ENCODE results near the gene H3-3A.
A peak's percentile ranks its signal among the peaks of the same experiment; 100 is the strongest.

The H3-3A gene

DNA sequence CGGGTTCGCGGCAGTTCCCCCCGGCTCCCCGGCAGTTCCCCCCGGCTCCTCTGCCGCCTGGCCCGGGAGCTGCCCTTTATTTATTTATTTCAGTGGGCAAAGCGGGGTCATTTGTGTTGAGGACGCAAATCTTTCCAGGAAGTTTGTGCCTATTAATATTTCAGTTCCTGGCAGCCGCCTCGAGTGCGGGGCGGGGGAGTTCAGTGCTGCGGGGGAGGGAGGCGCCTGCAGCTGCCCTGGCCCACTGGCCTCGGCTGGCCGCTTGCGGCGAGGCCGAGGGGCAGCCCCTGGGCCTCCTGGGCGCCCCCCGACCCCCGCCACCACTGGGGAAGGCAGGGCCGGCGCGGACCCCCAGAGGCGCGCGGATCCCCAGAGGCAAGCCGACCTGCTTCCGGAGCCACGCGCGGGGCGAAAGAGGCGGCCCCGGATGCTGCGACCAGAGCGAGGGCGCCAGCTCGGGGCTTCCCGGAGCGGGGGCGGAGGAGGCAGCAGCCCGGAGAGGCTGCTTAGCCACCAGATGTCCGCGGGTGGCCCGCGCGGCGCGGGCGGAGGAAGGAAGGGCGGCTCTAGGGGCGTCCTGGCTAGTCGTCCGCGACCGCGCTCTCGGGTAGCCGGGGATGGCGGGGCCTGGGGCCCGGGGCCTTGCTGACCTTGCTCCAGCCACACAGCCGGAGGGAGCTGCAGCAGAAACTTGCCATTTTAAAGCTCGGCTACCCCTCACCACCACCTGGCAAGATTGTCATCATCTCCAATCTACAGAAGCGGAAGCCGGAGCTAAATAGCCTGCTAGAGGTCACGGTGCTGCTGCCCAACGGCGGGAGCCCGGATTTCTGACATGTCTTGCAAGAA is 48.0 kb downstream of the H3-3A start:
- DNase-seq (ENCODE audit: extremely low read depth in 1 of 2, low read depth in 1 of 2): peak in 1 of 2 donors; percentile 44

DNA sequence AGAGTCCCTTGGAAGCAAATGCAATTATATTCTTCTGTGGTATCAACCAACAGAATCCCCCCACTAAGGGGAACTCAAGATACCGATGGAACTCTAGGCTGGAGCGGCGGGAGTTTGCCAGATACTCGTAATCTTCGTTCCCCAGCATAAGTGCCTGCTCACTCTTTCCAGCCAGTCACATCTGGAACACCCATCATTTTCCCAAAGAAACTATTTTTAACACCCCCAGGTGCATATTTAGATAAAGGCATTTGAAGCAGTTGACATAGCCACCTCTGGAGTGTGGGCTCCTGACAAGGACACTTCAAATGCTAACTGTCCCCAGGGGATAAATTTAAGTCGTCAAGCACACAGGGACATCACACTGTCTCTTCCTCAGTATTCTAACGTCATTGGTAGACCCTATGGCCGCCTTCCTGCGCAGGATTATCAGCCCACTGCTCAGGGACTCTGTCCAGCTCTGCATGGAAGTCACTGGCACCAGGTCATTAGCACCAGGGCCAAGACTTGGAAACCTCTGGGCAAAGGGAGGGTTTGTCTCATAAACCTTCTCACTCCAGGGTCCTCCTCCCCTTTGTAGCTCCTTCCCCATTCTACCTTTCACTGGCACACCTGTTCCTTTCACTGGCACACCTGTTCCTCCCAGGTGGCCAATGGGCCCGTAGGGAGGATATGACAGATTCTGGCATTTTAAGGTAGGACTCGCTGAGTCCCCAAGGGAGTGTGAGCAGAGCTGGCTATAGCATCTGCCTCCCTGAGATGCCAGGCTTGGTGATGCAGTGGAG is 48.8 kb downstream of the H3-3A start:
- no peak for DNase-seq (ENCODE audit: extremely low read depth in 1 of 2, low read depth in 1 of 2)

DNA sequence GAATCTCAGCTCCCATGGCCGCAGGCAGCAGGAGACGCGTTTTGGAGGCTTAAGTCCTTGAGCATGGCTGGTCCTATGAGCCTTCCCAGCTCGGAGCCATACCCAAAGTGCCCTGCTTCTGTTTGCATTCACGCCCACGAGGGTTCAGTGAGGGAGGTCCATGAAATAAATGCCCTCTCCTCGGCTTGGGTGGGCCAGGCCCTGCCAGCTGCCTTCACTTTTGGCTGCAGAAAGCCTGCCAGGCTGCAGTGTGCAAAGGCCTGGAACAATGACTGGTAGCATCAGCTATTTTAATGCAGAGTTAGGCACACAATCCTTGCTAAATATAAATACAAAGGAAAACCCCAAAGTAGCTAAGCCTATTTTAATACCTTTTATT is 49.4 kb downstream of the H3-3A start:
- no peak for DNase-seq (ENCODE audit: extremely low read depth in 1 of 2, low read depth in 1 of 2)

DNA sequence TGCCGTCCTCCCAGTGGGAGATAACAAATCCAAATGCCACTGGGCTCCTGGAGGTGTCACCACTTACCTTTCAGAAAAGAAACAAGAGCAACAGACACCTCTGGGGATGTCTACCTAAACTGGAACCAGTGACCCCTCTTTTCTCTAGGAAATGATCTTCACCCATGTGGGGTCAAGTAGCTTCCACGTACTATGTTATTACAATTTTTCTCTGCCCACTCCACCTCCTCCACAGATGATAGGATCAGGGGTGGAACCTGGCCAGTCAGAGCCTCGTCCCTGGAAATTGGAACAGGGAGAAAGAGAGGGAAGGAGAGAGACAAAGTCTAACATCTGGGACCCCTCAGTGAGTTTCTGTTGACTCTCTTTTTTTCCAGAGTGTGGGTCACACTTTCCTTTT is 50.1 kb downstream of the H3-3A start:
- DNase-seq (ENCODE audit: extremely low read depth in 1 of 2, low read depth in 1 of 2): no peak

GRCh38 chr1:226116673-226117072 is 54.2 kb downstream of the H3-3A start:
- DNase-seq (ENCODE audit: extremely low read depth in 1 of 2, low read depth in 1 of 2): no peak

GRCh38 chr1:226117330-226117729 is 54.8 kb downstream of the H3-3A start:
- no peak for DNase-seq (ENCODE audit: extremely low read depth in 1 of 2, low read depth in 1 of 2)

GRCh38 chr1:226118357-226118756 is 55.8 kb downstream of the H3-3A start:
- DNase-seq (ENCODE audit: extremely low read depth in 1 of 2, low read depth in 1 of 2): no peak

DNA sequence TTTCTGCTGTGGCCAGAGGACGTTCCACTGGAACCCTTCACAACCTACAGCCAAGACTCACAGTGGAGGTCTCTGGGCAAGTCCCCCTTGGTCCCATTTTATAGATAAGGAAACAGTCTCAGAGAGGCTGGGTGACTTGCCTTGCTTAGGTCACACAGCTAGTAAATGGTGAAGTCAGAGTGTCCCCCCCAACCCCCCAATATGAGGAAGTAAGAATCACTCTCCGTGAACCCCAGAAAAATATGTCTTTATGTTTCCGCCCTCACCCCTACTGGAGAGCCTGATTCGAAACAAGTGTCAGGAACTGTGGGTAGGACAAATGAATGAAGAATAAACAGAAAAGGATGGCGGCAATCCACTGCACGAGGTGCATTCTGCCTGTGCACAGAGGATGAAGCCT is 56.7 kb downstream of the H3-3A start:
- no peak for DNase-seq (ENCODE audit: extremely low read depth in 1 of 2, low read depth in 1 of 2)

DNA sequence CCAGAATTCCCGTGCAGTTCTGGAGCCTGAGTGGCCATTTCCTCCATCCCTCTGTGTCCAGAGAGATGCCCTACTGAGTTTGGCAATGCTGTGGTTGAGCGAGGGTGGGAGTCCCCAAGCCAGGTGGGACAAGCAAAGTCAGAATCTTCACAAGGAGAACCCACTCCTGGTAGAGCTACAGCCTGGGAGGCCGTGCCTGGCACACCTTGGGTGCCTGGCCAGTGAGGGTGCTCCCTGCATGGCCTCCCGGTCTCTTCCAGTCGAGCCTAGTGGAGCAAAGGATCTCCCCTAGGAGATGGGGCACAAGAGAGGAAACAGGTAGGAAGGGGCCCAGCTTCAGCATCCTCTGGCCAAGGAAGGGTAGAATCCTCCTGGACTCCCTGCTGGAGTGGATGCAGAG is 57.9 kb downstream of the H3-3A start:
- no peak for DNase-seq (ENCODE audit: extremely low read depth in 1 of 2, low read depth in 1 of 2)

DNA sequence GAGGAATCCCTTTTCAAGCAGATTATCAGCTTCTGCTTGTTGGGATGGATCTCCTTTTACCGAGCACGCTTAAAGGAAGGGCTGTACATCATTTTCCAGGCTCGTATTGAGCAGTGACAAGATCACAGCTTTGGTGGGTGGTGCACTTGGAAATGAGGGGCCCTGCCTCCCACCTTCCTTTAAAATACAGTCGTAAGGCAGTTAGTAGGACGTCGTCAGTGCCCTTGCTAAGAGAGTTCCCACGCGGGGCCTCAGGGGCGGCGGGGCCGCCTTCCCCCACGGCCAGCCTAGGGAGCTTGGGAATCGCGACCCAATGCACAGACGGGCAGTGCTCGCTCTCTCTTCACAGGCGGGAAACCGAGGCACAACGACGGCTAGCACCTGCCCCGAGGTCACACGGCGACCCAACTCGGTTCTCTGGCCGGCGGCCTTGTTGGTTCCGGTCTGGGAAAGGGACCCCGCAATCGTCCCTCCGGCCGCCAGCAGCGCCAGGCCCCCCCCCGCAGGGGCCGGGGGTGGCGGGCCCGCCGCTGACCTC is 58.6 kb downstream of the H3-3A start:
- DNase-seq (ENCODE audit: extremely low read depth in 1 of 2, low read depth in 1 of 2): no peak

All from activated CD8-positive, alpha-beta memory T cell treated with anti-CD3 and anti-CD28 coated beads for 1 hour (primary cell).